H1 (cell line): ENCODE results near the gene ARMC10. TPM values are rescaled to one million over a fixed set of nuclear protein-coding genes. Genes with fewer than 3 reads are reported as not detected.

Experiments
- CTCF ChIA-PET: fragments of 300-600 bp; sonication (Branson Sonifier 250); formaldehyde crosslinking; loops from one replicate; lab custom pipeline; 2021; ENCODE audit not compliant: partially characterized antibody; lab: Charles Lee
- POLR2A ChIA-PET: fragments of 300-600 bp; sonication (Branson Sonifier 250); formaldehyde crosslinking; loops from one replicate; lab custom pipeline; 2021; ENCODE audit warnings: inconsistent platforms; ENCODE audit not compliant: partially characterized antibody; lab: Charles Lee
- DNase-seq, 2 experiments: peaks; one replicate each; pipeline versions ENCODE4 v3.0.0 to v3.0.0-alpha.2; 2010 to 2022; ENCODE audit warnings: low spot score in 2 of 2, low read depth in 1 of 2, mixed read lengths in 1 of 2
- FAIRE-seq: peaks from 2 replicates; lab custom pipeline; 2011; peaks lifted over from hg19 to GRCh38; lab: Jason Lieb, UNC
- H2AFZ ChIP-seq: 2 replicates; pipeline ENCODE4 v1.8.1; 2012; ENCODE audit warnings: low read length, inconsistent platforms
- H2AK5ac ChIP-seq: 2 replicates; pipeline ENCODE4 v1.6.1; 2013; ENCODE audit warnings: low read depth, low read length
- H2BK120ac ChIP-seq: replicated peaks from 2 replicates; pipeline ENCODE3; 2013; ENCODE audit warnings: low read depth, low read length, inconsistent platforms
- H2BK12ac ChIP-seq: 2 replicates; pipeline ENCODE4 v1.6.1; 2013; ENCODE audit warnings: low read depth, low read length
- H2BK15ac ChIP-seq: 2 replicates; pipeline ENCODE4 v1.6.1; 2013; ENCODE audit warnings: low read length
- H2BK20ac ChIP-seq: 2 replicates; pipeline ENCODE4 v1.6.1; 2013; ENCODE audit warnings: low read length
- H2BK5ac ChIP-seq: 2 replicates; pipeline ENCODE4 v1.6.1; 2013; ENCODE audit warnings: low read depth, low read length
- H3K14ac ChIP-seq: 2 replicates; pipeline ENCODE4 v1.6.1; 2013; ENCODE audit warnings: inconsistent platforms; ENCODE audit not compliant: insufficient read length
- H3K18ac ChIP-seq: 2 replicates; pipeline ENCODE4 v1.6.1; 2013; ENCODE audit warnings: low read length; ENCODE audit errors: extremely low read depth
- H3K23ac ChIP-seq: 2 replicates; pipeline ENCODE4 v1.6.1; 2013; ENCODE audit warnings: inconsistent platforms; ENCODE audit not compliant: insufficient read length
- H3K23me2 ChIP-seq: 2 replicates; pipeline ENCODE4 v1.6.1; 2013; ENCODE audit warnings: low read depth, low read length
- H3K27ac ChIP-seq: 2 replicates; pipeline ENCODE4 v1.6.1; 2011; ENCODE audit warnings: low read depth, low read length, inconsistent platforms
- H3K27me3 ChIP-seq, 4 experiments: replicated peaks in 1 of 4; 1 replicate in 1 of 4; 2 replicates in 3 of 4; pipeline versions ENCODE4 v1.6.1 to v1.8.1; 2011 to 2013; ENCODE audit warnings: low read length in 3 of 4, mild to moderate bottlenecking in 3 of 4, inconsistent platforms in 2 of 4, mixed read lengths in 2 of 4, moderate library complexity in 1 of 4; ENCODE audit not compliant: control insufficient read depth in 3 of 4, insufficient read depth in 3 of 4; ENCODE audit errors: extremely low read depth in 1 of 4
- H3K36me3 ChIP-seq, 4 experiments: 2 replicates each; pipeline versions ENCODE4 v1.6.1 to v1.8.1; 2011 to 2013; ENCODE audit warnings: mild to moderate bottlenecking in 4 of 4, low read length in 3 of 4, moderate library complexity in 2 of 4, control low read depth in 1 of 4, inconsistent platforms in 1 of 4; ENCODE audit not compliant: insufficient read depth in 4 of 4, control insufficient read depth in 2 of 4
- H3K4ac ChIP-seq: replicated peaks from 2 replicates; pipeline ENCODE3; 2013; ENCODE audit warnings: low read length, low read depth, mixed read lengths, inconsistent platforms; ENCODE audit not compliant: insufficient read length
- H3K4me1 ChIP-seq, 4 experiments: replicated peaks in 1 of 4; 1 replicate in 1 of 4; 2 replicates in 3 of 4; pipeline versions ENCODE4 v1.6.1 to v1.8.1; 2011 to 2013; ENCODE audit warnings: low read length in 3 of 4, inconsistent platforms in 2 of 4, mixed read lengths in 1 of 4; ENCODE audit not compliant: insufficient read depth in 4 of 4, control insufficient read depth in 3 of 4
- H3K4me2 ChIP-seq, 2 experiments: 2 replicates each; pipeline versions ENCODE4 v1.6.1 to v1.8.1; 2011 to 2013; ENCODE audit warnings: low read depth in 2 of 2, low read length in 2 of 2, control low read depth in 1 of 2, inconsistent platforms in 1 of 2, mild to moderate bottlenecking in 1 of 2; ENCODE audit not compliant: insufficient read depth in 1 of 2
- H3K4me3 ChIP-seq, 4 experiments: fragments of 200-600, 300-600 bp in 1 of 4; sonication (generic), shearing (Covaris generic), sonication (Bioruptor Twin) in 1 of 4; 2 replicates each; pipeline versions ENCODE4 v1.5.1 to v1.8.1; 2011 to 2016; ENCODE audit warnings: low read length in 4 of 4, low read depth in 3 of 4, control low read depth in 2 of 4, inconsistent platforms in 2 of 4, mild to moderate bottlenecking in 2 of 4, mixed read lengths in 1 of 4, moderate library complexity in 1 of 4; ENCODE audit not compliant: insufficient read depth in 2 of 4; ENCODE audit errors: extremely low read depth in 1 of 4
- H3K56ac ChIP-seq: replicated peaks from 2 replicates; pipeline ENCODE3; 2013; ENCODE audit warnings: low read depth, mild to moderate bottlenecking, mixed read lengths, low read length, inconsistent platforms; ENCODE audit not compliant: insufficient read length
- H3K79me1 ChIP-seq: 2 replicates; pipeline ENCODE4 v1.6.1; 2013; ENCODE audit warnings: low read depth, low read length, control low read depth
- H3K79me2 ChIP-seq, 2 experiments: 2 replicates each; pipeline versions ENCODE4 v1.6.1 to v1.8.1; 2012 to 2013; ENCODE audit warnings: low read length in 2 of 2, mild to moderate bottlenecking in 2 of 2, inconsistent platforms in 1 of 2; ENCODE audit not compliant: insufficient read depth in 2 of 2, control insufficient read depth in 1 of 2
- H3K9ac ChIP-seq, 4 experiments: replicated peaks in 1 of 4; 1 replicate in 1 of 4; 2 replicates in 3 of 4; pipeline versions ENCODE4 v1.6.1 to v1.8.1; 2011 to 2013; ENCODE audit warnings: low read depth in 3 of 4, low read length in 3 of 4, control low read depth in 2 of 4, mild to moderate bottlenecking in 2 of 4, moderate library complexity in 2 of 4, inconsistent platforms in 1 of 4; ENCODE audit errors: extremely low read depth in 1 of 4
- H3K9me3 ChIP-seq, 2 experiments: 2 replicates each; pipeline versions ENCODE4 v1.6.1 to v1.8.1; 2012 to 2013; ENCODE audit warnings: mild to moderate bottlenecking in 2 of 2, moderate library complexity in 2 of 2, control low read depth in 1 of 2, inconsistent platforms in 1 of 2, low read depth in 1 of 2, low read length in 1 of 2, mixed read lengths in 1 of 2; ENCODE audit not compliant: insufficient read depth in 2 of 2
- H4K20me1 ChIP-seq, 2 experiments: replicated peaks in 1 of 2; 2 replicates each; pipeline versions ENCODE3 to v1.8.1; 2011 to 2013; ENCODE audit warnings: inconsistent platforms in 2 of 2, low read length in 2 of 2, mild to moderate bottlenecking in 1 of 2; ENCODE audit not compliant: insufficient read depth in 2 of 2, control insufficient read depth in 1 of 2
- H4K5ac ChIP-seq: 2 replicates; pipeline ENCODE4 v1.6.1; 2013; ENCODE audit warnings: low read length, low read depth, mixed read lengths, inconsistent platforms; ENCODE audit not compliant: insufficient read length
- H4K8ac ChIP-seq: 2 replicates; pipeline ENCODE4 v1.8.0; 2013; ENCODE audit warnings: mild to moderate bottlenecking, moderate library complexity, low read length, inconsistent platforms; ENCODE audit not compliant: insufficient read depth; ENCODE audit errors: extremely low read depth
- H4K91ac ChIP-seq: replicated peaks from 2 replicates; pipeline ENCODE3; 2013; ENCODE audit warnings: low read length, mixed read lengths, inconsistent platforms; ENCODE audit not compliant: insufficient read length
- ASH2L ChIP-seq: fragments of 200-600, 300-600 bp; sonication (generic); IDR thresholded peaks from one replicate; pipeline ENCODE4 v1.7.1; 2017; ENCODE audit warnings: low read length
- ATF2 ChIP-seq: IDR thresholded peaks from 2 replicates; pipeline ENCODE4 v1.6.1; 2012; ENCODE audit warnings: low read length, inconsistent platforms
- BACH1 ChIP-seq: IDR thresholded peaks from 2 replicates; pipeline ENCODE4 v1.6.1; 2012; ENCODE audit warnings: low read length, improper control_type of control experiment
- CHD1 ChIP-seq: IDR thresholded peaks from 2 replicates; pipeline ENCODE4 v1.6.1; 2012; ENCODE audit warnings: low read depth, low read length, improper control_type of control experiment
- EP300 ChIP-seq, 2 experiments: IDR thresholded peaks; 1 replicate in 1 of 2; 2 replicates in 1 of 2; pipeline ENCODE4 v1.6.1; 2011 to 2012; ENCODE audit warnings: low read depth in 2 of 2, low read length in 2 of 2, mild to moderate bottlenecking in 2 of 2, borderline replicate concordance in 1 of 2, inconsistent platforms in 1 of 2, moderate library complexity in 1 of 2
- GTF2F1 ChIP-seq: IDR thresholded peaks from 2 replicates; pipeline ENCODE4 v1.6.1; 2012; ENCODE audit warnings: low read depth, low read length, improper control_type of control experiment, borderline replicate concordance
- HDAC2 ChIP-seq, 2 experiments: fragments of 300-600 bp in 1 of 2; sonication (generic) in 1 of 2; IDR thresholded peaks; 2 replicates each; pipeline ENCODE4 v1.6.1; 2011 to 2012; ENCODE audit warnings: low read depth in 2 of 2, low read length in 2 of 2, mild to moderate bottlenecking in 2 of 2, moderate library complexity in 2 of 2, borderline replicate concordance in 1 of 2, inconsistent platforms in 1 of 2
- PHF8 ChIP-seq: fragments of 200-600 bp; sonication (generic); conservative IDR thresholded peaks from 2 replicates; pipeline ENCODE4 v1.7.1; 2012; ENCODE audit warnings: low read depth, mild to moderate bottlenecking, inconsistent platforms, low read length, moderate library complexity
- POLR2AphosphoS5 ChIP-seq: IDR thresholded peaks from 2 replicates; pipeline ENCODE4 v1.6.1; 2011; ENCODE audit warnings: low read depth, low read length
- SP4 ChIP-seq: IDR thresholded peaks from 2 replicates; pipeline ENCODE4 v1.6.1; 2012; ENCODE audit warnings: low read length, inconsistent platforms
- TAF7 ChIP-seq: optimal IDR thresholded peaks from 2 replicates; pipeline ENCODE3; 2011; ENCODE audit warnings: low read depth, mild to moderate bottlenecking, inconsistent platforms, low read length, moderate library complexity, borderline replicate concordance
- TEAD4 ChIP-seq: IDR thresholded peaks from 2 replicates; pipeline ENCODE4 v1.6.1; 2012; ENCODE audit warnings: low read depth, low read length, inconsistent platforms, mixed read lengths
- YY1 ChIP-seq: IDR thresholded peaks from 2 replicates; pipeline ENCODE4 v1.6.1; 2011; ENCODE audit warnings: low read depth, mild to moderate bottlenecking, low read length
- WGBS, 2 experiments: shearing (Covaris generic) in 1 of 2; methylation state at CpG; one replicate each; pipeline versions ENCODE4 v1.1.6 to v1.1.7; 2013 to 2015; ENCODE audit warnings: low lambda C conversion rate in 2 of 2, mixed read lengths in 2 of 2, inconsistent platforms in 1 of 2, low coverage in 1 of 2, missing lambda C conversion rate in 1 of 2; ENCODE audit not compliant: insufficient replicate concordance in 2 of 2, insufficient coverage in 1 of 2, insufficient read length in 1 of 2; ENCODE audit errors: extremely low coverage in 1 of 2, missing lambda C conversion rate in 1 of 2; 5-methylcytosine and 5-hydroxymethylcytosine counted together
- polyA plus RNA-seq, 7 experiments: library from polyadenylated mRNA; depleted of rRNA in 3 of 7; stranded (reverse) in 5 of 7; unstranded in 2 of 7; fragments of >200 nt in 5 of 7; fragments of 200-250 nt in 2 of 7; gene quantifications; 1 replicate in 5 of 7; 2 replicates in 1 of 7; 4 replicates in 1 of 7; pipeline versions ENCODE4 v1.2.1 to v1.2.3, GENCODE V29; 2011 to 2013; ENCODE audit warnings: missing spikeins in 2 of 7, mixed read lengths in 2 of 7
- total RNA-seq: library from RNA; stranded (reverse); fragmentation: NEBNext Ultra II Directional; extraction: Animal tissue kit (Norgen Biotek cat#: 25700); gene quantifications from 2 replicates; pipeline ENCODE4 v1.2.1, GENCODE V29; 2021

Gene ARMC10
- total and polyA plus RNA-seq, 2 of the 8 experiments (the other 6 are each of a cell fraction or from before 2014, with no cell fraction given), result 16.4 to 44.3 TPM

- POLR2A ChIA-PET, result no interaction called here
These were observed 23.4 kb upstream of the ARMC10 start for GRCh38 chr7:103051519-103051918.

More at GRCh38 chr7:103051519-103051918, 23.4 kb upstream of the ARMC10 start:
- no peaks in the 10 kb centered on the region for H3K4me1 ChIP-seq
- no peak overlapping the region for H3K23ac ChIP-seq
- TF ChIP-seq SP4, result no peak
- no peak for TF ChIP-seq CHD1
- TF ChIP-seq POLR2AphosphoS5, result no peak
- no peak for TF ChIP-seq TEAD4
- no peak for TF ChIP-seq GTF2F1
- no peak for TF ChIP-seq EP300 (IDR thresholded peaks at IDR 0.05; ENCODE audit: borderline replicate concordance in 1 of 2, low read depth in 2 of 2, low read length in 2 of 2)
- TF ChIP-seq BACH1, result no peak
- no peak for TF ChIP-seq TAF7
- TF ChIP-seq HDAC2 (IDR thresholded peaks at IDR 0.05; ENCODE audit: borderline replicate concordance in 1 of 2, low read depth in 2 of 2, low read length in 2 of 2), result no peak
- TF ChIP-seq PHF8, result no peak
- no peak for TF ChIP-seq YY1
- no peak for TF ChIP-seq ATF2
- TF ChIP-seq ASH2L, result no peak
- TF ChIP-seq, all 59 proteins: peak for 0
- Histone ChIP-seq H3K79me1 (no peaks in the 10 kb centered on the region), H2AK5ac (no peak overlapping the region), H3K36me3 (peaks cover 0 to 26% (median 1%) of the 10 kb centered on the region in 4 experiments; a peak in 3 of 8 replicates), H3K4me2 (no peak overlapping the region), H3K18ac (no peak overlapping the region), H4K91ac (no peak overlapping the region), H3K4me3 (no peak overlapping the region), H2AFZ (no peak overlapping the region), H2BK5ac (no peak overlapping the region), H3K23me2 (no peaks in the 10 kb centered on the region), H3K27ac (no peak overlapping the region), H4K5ac (no peak overlapping the region), H3K56ac (no peak overlapping the region), H3K79me2 (no peaks in the 10 kb centered on the region), H3K9ac (no peak overlapping the region), H2BK20ac (no peak overlapping the region), H3K14ac (no peak overlapping the region), H4K20me1 (no peaks in the 10 kb centered on the region), H2BK120ac (no peak overlapping the region), H3K4ac (no peak overlapping the region), H2BK12ac (no peak overlapping the region), H4K8ac (no peak overlapping the region), H2BK15ac (no peak overlapping the region), H3K27me3 (no peaks in the 10 kb centered on the region), H3K9me3 (peaks cover 21 to 24% of the 10 kb centered on the region in 2 experiments)
- DNase-seq, result no peak
- no peak for FAIRE-seq
- CTCF ChIA-PET, result interaction anchor here (1.2 to 3.6 kb wide), 2 partner anchors 11 to 14 kb away, joined by 3 to 15 read pairs; no protein-coding TSS in a partner anchor
- 98% methylated on average over 6 of the region's 6 CpGs; no CpG with 5 or more reads in 1 of the 2 experiments for WGBS, 2 experiments
